NCI-H1436 (cell line): ENCODE measurements around the gene PLCL1.

ENCODE experiments used
- DNase-seq: peaks from one replicate; lab custom pipeline; 2025; lab: John Stamatoyannopoulos, UW

Gene PLCL1

DNA sequence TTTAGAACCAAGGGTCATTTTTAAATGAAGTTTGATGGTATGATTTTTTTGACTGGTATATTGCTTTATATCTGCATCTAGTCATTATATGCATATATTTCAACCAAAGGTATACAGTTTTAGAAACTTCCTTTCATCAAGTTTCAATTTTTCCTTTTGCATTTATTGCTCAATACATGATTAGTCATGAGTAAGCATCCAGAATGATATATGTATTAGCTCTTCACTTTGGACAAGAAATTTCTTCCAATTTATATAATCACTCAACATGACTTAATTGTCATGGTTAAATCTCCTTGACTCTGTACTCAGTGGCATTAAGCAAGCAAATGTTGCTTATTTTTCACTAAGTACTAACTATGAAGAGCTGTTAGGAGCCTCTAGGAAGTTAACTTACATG lies 123.6 kb downstream of the PLCL1 start:
- DNase-seq, result no peak

DNA sequence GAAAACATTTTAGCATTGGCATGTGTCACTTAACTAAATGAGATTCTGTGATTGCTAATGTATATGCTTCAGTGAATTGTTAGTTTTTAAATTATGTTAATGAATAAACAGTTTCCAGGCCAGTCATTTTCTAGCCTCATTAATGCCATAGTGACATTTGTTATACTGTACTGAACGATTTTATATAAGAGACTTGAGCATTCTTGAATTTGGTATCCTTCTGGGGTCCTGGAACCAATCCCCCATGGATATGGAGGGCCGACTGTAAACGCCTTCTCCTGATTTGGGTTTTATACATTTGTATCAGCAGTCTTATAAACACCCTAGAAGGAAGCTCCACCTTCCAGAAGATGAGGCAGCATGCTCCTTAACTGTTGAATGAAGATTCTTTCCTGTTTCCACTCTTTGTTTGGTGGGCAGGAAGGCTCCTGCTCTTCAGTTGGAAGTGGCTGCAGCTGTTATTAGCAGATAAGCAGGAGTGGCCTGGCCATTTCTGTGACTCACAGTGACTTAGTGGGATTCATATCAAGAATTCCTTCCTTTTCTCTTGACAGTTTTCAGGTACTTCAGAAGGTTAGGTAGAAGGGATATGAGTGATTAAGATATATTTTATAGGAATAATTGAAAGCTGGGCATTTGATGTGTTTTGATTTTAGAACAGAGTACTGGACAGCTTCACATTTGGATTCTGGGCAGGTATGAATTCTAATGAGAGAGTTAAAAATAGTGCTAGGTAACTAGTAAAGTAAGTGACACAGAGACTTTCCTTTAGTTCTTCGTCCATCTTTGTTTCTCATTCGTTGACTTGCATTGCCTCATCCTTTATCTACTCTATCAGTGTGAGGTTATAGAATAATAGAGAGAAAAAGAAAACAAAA lies 124.9 kb downstream of the PLCL1 start:
- no peak for DNase-seq

DNA sequence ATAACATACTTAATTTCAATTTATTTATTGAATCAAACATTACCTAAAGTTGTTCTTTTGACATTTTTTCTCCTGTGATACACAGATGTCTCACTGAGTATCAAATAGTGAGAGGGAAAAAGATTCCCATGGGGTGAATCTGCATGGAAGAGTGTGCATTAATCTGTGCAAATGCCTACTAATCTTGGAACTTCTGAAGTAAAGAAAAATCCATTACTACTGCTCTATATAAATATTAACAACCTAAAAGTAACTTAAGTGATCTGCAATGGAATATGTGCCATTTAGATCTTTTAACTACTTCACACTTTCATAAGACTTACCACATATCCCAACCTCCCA lies 125.5 kb downstream of the PLCL1 start:
- DNase-seq, result no peak

DNA sequence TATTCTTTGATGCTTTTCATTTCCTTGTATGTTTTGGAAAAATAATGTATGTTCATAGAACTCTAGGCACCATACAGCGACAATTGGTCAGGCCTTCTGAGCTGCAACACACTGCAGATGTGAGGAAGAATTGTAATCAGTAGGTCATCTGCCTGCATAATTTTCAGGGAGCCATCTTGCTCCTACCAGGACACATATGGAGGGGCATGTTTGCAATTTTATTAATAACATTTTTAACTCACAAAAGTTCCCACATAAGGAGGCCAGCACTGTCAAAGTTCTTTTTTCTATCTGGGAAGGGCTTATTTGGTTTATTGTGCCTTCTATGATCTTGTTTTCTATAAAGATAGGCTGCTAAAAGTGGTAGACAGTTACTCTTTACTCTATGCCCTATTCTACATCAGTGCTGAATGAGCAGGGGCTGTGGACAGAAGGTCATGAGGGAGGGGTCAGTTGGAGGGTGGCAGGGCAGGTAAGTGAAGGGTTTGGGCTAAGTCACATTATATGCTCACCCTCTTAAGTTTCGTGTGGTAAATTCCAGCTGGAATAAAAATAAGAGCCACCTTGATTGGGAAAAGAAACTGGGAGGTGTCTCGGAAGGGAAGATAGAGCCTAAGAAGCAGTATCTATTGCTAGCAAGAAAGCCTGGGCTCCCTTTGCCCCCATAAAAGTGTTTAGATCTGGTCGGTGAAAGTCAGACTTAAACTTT lies 126.3 kb downstream of the PLCL1 start:
- no peak for DNase-seq

DNA sequence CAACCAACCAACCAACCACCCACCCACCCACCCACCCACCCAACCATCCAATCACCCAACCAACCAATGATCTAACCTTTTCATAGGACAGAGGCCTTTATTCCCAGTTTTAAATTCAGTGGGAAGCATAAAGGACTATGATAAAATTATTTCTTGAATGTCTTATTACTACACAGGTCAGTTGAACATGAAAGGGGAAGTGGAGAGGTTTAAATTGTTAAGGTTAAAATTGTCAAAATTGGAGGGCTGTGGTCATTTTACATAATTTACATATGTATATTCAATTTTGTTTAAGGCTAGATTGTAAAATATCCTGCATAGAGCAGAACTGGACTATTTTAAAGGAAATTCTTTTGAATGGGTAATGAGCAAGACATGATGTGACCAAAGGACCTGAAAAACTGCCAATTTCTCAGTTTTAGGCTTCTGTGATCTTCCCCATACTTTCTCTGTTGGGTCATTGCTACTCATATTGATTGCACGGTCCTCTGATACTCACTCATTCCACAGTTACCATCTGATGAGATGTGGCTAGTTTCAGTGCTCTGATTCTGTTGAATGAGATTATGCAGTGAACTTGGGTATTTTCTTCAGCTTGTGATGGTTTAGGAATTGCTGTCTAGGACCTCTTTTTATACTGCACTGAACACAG lies 127.4 kb downstream of the PLCL1 start:
- DNase-seq, result no peak

DNA sequence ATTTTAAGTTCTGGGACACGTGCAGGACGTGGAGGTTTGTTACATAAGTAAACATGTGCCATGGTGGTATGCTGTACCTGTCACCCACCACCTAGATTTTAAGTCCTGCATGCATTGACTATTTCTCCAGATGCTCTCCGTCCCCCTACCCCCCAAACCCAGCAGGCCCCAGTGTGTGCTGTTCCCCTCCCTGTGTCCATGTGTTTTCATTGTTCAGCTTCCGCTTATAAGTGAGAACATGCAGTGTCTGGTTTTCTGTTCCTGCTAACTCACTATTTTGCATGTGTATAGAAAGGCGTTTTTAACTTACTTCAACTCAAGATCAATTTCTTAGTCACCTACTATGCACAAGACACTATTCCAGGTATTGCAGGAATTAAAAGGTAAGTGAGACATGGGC lies 128.0 kb downstream of the PLCL1 start:
- no peak for DNase-seq

DNA sequence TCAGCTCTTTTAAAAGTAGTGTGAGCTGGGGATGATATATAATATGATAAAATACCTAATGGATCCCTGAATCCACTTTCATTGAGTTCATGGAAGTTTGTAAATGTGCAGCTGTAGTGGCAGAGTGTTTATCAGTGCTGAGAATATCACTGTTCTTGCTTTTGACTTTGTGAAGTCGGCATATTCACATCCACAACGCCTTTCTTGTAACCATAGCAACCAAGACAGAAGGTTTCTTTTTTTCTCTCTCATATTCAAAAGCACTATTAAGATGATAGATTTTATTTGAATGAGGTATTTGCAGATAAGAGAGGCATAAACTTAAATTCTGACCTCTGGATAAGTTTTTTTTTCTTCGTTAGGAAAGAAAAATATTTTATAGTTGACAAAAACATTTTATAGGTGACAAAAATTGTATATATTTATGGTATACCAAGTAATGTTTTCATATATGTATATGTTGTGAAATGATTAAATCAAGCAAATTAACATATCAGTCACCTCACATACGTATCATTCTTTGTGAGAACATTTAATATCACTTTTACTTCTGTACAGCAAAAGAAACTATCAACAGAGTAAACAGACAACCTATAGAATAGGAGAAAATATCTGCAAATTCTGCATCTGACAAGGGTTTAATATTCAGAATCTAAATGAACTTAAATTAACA lies 130.0 kb downstream of the PLCL1 start:
- no peak for DNase-seq

DNA sequence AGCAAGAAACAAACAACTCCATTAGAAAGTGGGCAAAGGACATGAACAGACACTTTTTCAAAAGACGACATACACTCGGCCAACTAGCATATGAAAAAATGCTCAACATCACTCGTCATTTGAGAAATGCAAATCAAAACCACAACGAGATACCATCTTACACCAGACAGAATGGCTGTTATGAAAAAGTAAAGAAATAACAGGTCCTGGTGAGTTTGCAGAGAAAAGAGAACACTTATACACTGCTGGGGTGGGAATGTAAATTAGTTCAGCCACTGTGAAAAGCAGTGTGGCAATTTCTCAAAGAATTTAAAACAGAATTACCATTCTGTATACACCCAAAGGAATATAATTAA lies 130.5 kb downstream of the PLCL1 start:
- DNase-seq, result no peak

DNA sequence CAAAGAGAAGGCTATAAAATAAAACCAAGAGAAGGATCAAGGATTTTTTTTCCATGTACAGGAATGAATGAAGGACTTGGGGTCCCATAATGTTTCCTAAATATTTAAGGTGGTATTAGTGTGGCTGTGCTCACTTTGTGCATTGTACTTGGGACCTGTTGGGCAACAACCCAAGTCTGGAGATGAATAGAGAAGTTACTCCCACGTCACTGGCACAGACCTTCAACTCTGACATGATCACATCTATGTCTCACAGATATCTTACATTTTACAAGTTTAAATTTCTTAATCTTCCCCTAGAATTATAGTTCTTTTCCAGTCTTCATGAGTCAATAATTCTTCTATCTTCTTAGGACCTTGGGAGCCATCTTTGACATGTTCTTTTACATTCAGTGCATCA lies 133.4 kb downstream of the PLCL1 start:
- no peak for DNase-seq

DNA sequence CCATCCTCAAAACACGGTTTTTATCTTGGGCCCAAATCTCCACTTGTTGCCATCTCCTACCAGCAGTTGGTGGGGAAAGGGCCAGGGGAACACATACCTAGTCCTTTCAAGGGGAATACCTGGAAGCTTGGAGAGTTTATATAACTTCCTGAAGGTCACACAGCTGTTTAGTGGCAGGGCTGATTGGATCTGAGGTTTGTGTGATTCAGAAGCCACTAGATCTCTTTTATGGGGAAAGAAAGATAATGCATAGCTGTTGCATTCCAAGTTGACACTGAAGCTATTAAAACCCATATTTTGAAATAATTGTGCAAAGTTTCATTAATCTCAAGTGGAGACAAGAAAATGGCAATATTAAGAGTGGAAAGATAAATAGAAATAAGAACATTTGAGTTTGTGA lies 134.2 kb downstream of the PLCL1 start:
- no peak for DNase-seq

DNA sequence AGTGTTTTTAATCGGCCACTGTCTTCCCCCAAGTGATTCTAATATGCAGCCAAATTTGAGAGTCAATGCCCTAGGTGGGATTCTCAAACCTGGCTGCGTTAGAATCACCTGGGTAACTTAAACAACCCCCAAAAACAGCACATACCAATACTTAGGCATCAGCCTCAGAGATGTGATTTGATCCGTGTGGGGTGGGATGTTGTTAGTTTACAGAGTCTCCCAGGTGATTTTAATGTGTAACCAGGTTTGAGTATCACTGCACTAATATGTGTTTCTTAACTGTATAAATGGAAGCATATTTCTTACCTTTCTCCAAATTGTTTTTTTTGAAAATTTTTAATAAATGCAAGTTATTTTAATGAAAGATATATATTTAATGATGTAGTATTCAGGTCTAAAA lies 135.4 kb downstream of the PLCL1 start:
- no peak for DNase-seq

DNA sequence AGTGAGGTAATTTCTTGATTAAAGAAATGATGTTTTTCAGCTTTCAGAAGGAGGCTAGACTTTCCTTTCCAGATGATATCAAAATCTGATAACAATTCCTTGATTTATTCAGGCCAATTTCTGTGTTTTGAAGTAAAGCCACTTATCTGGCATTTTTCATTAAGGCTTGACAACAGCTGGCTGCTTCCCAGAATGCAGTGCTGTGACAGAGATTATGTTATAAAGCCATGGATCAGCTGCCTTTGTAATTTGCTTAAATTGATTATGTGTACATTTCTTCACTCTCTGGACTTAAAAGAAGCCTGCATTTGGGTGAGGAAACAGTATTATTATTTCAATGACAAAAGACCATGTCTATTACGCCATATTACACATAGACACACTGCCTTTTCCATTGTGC lies 136.0 kb downstream of the PLCL1 start:
- no peak for DNase-seq

DNA sequence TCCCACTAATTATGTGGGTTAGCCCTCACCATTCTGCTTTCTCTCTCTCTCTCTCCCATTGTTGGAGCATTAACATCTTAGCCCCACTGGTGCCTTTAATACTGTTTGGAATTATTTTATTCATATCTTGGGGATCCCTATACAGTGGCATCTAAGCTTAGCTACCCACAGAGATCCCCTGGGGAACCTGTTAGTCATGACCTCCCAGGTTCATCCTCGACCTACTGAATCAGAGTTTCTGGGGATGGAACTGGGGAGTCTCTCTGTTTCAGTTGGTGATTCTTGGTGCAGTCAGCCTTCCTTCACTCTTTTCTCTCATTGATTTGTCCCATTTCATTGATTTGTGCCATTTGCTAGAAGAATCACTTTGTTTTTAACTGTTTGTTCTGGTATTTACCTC lies 137.3 kb downstream of the PLCL1 start:
- DNase-seq, result no peak

DNA sequence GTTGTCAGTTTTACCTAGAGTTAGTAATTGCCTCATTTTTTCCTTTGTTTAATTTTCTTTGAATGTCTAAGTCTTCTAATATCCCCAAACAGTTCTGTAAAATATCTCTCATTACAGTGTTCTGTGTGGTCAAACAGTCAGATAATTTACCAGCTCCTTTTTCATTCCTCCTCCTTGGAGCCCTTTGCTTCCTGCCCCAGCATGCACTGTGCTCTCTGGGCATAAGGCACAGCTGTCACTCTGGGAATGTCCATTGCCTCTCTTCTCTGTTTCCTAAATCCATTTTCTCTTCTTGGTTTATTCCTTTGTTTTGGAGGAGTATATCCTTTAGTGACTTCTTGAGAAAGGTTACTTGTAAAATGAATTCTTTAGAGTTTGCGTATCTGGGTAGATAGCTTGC lies 139.3 kb downstream of the PLCL1 start:
- DNase-seq, result no peak

DNA sequence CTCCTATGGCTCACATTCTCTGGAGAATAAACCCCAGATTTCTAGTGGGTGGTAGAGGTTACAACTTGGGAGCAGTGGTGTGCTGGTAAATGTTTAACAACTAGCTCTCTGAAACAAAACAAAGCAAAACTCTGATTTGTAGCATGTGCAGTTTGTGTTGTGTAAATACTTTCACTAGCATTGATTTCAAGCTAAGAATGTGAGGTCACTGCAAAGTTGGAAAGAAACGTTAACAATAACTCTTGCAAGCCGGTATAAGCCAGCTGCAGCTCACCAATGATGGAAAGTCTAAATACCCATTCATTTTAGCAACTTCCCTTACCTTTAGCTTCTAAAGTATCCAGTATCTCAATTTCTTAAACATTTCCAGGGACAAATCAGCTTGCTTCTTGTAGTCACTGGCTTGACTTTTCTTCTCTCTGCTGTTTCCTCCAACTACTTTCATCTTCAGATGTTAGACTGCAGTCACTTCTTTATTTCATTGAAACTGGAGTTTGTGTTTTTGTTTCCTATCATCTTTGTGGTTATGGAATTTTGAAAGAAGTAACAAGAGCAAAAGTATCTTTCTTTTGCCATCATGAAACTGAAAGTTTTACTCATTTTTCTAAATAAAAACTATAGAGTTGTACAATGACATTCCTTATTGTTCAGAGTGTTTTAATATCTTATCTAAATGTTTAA lies 140.2 kb downstream of the PLCL1 start:
- DNase-seq, result no peak

DNA sequence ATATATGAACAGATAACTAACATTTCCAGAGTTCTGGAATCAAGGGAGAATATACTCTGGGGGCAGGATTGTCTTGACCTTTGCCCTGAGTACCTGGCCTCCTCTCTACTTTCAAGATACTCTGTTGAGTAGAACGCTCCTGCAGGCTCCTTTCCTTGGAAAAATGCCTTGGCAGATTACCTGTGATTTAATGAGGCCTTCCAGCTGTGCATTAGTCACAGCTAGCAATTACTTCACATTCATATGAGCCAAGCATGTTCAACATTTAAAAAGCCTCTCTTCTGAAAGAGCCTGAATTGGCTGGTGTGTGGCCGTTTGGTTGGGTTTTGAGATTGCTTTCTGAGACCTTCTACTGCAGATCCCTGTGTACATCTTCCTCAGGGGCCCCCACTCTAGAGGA lies 142.2 kb downstream of the PLCL1 start:
- no peak for DNase-seq

DNA sequence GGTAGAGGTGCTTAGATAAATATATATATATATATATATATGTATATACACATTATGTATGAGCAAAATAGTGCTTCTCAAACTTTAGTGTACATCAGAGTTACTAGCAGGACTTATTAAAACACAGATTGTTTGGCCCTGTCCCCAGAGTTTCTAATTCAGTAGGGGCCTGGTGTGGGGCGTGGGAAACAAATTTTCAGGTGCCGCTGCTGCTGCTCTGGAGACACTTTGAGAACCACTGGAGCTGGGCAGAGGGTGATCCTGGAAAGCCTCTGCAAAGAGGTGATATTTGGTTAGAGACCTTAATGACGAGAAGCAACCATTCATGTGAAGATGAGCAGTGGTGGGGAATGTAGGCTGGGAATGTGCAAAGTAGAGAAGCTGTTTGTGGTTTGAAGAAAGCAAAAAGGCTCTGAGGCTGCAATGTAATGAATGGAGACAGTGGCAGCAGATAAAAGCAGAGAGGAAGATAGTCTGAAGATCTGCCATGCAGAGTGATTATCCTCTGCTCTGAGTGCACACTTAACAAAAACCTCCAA lies 142.9 kb downstream of the PLCL1 start:
- DNase-seq, result no peak

DNA sequence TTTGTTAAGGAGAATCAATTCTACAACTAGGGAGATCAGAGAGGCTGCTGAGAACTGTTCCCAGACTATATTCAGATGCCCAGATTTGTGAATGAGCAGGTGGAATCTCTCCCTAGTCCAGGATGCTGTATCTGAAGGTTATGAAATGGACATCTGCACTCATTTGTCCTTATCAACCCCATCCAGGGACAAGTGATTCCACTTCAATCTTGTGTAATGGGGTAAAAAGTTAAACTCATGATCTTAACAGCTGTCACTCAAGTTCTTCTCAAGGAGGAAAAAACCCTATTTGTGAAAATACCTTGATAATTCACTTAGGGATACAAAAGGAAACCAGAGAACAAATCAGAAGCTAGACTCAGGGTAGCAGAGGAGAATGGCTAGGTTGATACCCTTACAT lies 144.8 kb downstream of the PLCL1 start:
- DNase-seq, result no peak

DNA sequence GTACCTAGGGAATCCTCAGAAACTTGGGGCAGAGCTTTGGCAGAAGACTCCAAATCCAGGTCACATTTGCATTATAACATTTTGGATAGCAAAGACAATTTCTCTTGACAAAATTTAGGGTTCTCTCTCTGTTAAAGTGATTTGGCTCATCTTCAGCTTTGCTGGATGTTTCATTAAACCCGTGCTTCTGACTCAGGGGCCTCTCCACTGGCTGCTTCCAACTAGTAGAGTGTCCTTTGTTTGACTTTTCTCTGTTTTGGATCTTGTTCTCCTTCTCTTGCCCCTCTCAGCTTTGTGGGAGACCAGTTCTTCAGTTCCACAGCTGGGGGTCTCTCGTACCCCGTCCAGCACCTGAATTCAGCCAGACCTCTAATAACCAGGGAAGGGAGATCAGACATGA lies 145.6 kb downstream of the PLCL1 start:
- no peak for DNase-seq

DNA sequence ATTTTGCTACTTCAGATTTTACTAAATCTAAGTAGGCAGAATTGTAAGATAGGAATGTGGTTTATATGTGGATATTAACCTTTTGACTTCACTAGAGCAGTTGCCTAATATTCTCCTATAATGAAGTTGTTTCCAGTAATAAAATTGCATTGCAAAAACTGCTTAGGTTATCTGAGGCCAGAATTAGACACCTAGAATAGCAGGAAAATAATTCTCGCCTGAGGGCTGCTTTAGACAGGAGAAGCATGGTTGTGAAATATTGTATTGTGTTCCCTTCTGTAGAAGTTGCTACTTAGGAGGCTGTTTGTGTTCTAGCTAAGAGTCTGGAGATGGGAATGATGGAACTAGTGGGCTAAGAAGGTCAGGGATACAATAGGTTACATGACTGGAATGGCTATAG lies 146.3 kb downstream of the PLCL1 start:
- DNase-seq, result no peak

DNA sequence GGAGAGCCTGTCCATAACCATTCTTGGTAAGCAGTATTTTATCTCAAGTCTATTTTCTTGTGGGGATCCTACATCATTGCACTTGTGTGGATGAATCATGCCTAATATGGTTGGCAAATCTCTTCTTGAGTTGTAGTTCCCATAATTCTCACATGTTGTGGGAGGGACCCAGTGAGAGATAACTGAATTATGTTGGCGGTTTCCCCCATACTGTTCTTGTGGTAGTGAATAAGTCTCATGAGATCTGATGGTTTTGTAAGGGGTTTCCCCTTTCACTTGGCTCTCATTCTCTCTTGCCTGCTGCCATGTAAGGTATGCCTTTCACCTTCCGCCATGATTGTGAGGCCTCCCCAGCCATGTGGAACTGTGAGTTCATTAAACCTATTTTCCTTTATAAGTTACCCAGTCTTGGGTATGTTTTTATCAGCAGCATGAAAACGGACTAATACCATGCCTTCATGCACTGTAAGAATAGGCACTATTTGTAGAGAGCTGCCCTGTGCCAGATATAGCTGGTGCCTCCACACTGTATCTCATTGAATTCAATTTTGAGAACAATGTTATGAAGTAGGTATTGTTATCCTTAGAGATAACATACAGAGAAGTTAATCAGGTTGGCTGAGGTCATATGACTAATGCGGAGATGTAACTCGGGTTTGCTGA lies 148.3 kb downstream of the PLCL1 start:
- DNase-seq, result no peak
